Measurements from ENCODE around the gene FLG2. TPM values are rescaled to one million over a fixed set of nuclear protein-coding genes. Genes with fewer than 3 reads are reported as not detected.

FLG2 gene
- not detected for total RNA-seq

DNA sequence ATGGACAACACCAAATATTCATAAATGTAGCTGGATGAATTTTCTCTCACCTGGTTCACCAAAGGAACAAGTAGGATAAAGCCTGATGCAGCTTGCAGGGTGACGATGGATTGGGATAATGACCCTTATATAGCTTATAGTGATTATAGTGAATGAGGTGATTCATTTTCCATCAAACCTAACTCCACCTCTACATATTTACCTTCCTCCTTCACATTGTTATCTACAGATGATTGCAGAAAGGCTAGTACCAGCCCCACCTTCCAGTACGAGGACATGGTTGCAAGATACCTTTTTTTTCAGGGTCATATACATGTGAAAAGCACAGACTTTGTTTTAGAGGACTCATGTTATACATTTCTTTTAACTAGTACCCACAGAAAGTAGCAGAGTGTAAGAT is at the start of gene FLG2:
Gene FLG2 (minus strand): TSS at position 101 of the 400 bp plus-strand sequence. CDS start 1,122 bp downstream, outside the sequence.
- H3K27me3 Mint-ChIP-seq: no peaks in the 10 kb centered on the region
- H3K4me3 Mint-ChIP-seq: no peak within 1 kb of the TSS
- no peaks in the 10 kb centered on the region for H3K36me3 Mint-ChIP-seq
- H3K4me1 Mint-ChIP-seq: no peaks in the 10 kb centered on the region
- DNase-seq: no peak
- no peak within 1 kb of the TSS for H3K27ac Mint-ChIP-seq
- H3K9me3 Mint-ChIP-seq: no peaks in the 10 kb centered on the region

DNA sequence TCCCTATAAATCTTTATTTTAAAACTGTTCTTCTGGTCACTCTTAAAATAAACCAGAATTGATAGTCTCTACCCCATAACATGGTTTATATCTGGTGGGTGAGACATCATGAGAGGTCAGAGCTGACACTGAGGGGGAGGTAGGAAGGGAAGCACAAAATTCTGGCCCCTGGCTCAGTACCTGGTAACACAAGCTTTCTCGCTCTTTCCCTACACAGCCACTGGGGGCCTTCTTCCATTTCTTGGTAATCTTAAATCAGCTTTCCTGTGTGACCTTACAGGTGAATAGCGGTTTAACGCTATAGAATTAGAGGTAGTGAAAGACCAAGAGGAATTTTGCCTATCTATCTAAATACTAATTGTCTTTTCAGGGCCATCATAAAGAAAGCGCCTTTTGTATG is 48.9 kb upstream of the FLG2 start:
- no peak overlapping the region for H3K27ac Mint-ChIP-seq
- H3K9me3 Mint-ChIP-seq: no peaks in the 10 kb centered on the region
- H3K36me3 Mint-ChIP-seq: no peaks in the 10 kb centered on the region
- H3K4me3 Mint-ChIP-seq: no peak overlapping the region
- peaks cover 7% of the 10 kb centered on the region for H3K27me3 Mint-ChIP-seq
- no peak for DNase-seq
- H3K4me1 Mint-ChIP-seq: no peaks in the 10 kb centered on the region

GRCh38 chr1:152398812-152399698 is 39.2 kb upstream of the FLG2 start:
- Mint-ChIP-seq H3K27me3 (peaks cover 22% of the 10 kb centered on the region), H3K4me3 (no peak overlapping the region), H3K36me3 (no peaks in the 10 kb centered on the region), H3K27ac (no peak overlapping the region), H3K9me3 (no peaks in the 10 kb centered on the region), H3K4me1 (peaks cover under 1% of the 10 kb centered on the region)
- no peak for DNase-seq

DNA sequence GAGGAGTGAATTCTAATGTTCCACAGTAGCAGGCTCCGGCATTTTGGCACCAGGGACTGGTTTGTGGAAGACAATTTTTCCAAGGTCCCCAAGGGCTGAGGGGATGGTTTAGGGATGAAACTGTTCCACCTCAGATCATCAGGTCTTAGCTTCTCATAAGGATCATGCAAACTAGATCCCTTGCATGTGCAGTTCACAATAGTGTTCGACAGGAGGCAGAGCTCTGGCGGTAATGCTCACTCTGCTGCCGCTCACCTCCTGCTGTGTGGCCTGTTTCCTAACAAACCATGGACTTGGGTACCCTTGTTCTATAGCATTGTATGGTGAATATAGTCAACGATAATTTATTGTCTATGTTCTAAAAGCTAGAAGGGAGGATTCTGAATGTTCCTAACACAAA is 37.7 kb upstream of the FLG2 start:
- H3K27me3 Mint-ChIP-seq: peaks cover 20% of the 10 kb centered on the region
- H3K36me3 Mint-ChIP-seq: no peaks in the 10 kb centered on the region

DNA sequence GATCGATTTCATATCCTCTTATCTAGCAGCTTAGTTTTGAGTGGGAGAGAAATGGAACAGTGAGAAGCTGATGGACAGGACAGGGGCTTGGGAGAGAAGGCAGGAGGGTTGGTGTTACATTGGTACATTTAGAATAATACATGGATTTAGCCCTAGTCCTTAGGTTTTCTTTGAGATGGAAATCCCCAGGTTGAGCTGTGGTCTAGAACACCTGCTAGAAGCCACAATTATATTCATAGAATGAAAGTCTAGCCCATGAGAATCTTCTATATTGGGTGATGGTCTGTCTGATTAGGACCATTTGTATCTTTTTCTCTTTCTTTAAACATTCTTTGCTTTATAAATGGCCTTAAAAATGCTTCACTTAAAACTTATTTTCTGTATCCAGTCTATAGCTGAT is 34.3 kb upstream of the FLG2 start:
- H3K36me3 Mint-ChIP-seq: no peaks in the 10 kb centered on the region
- H3K27ac Mint-ChIP-seq: no peak overlapping the region

More for the DNA sequence above, 37.7 kb upstream of the FLG2 start:
- Mint-ChIP-seq H3K4me3 (no peak overlapping the region), H3K9me3 (no peaks in the 10 kb centered on the region), H3K27ac (no peak overlapping the region), H3K4me1 (peaks cover 3% of the 10 kb centered on the region)
- no peak for DNase-seq

DNA sequence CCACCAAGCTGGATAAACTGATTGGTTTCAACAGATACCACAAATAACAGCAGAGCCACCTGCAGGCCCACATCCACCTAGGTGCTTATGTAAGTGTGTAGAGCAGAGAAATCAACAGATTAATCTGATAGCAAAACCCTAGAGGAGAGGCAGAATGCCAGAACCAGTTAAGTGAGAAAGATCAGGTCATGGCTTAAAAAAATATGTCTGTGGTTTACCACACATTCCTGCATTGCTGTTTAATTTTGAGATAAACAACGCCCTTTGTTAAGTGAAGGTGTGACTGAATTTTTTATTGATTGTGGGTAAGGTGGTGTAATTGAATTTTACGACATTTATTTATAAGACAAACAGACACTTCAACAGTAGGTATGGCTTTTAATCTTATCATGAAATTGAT is 33.1 kb upstream of the FLG2 start:
- Mint-ChIP-seq H3K4me3 (no peak overlapping the region), H3K27me3 (peaks cover 29% of the 10 kb centered on the region)

More for the DNA sequence above, 34.3 kb upstream of the FLG2 start:
- no peaks in the 10 kb centered on the region for H3K9me3 Mint-ChIP-seq
- peaks cover 3% of the 10 kb centered on the region for H3K4me1 Mint-ChIP-seq
- DNase-seq: no peak
- H3K27me3 Mint-ChIP-seq: peaks cover 29% of the 10 kb centered on the region
- no peak overlapping the region for H3K4me3 Mint-ChIP-seq

DNA sequence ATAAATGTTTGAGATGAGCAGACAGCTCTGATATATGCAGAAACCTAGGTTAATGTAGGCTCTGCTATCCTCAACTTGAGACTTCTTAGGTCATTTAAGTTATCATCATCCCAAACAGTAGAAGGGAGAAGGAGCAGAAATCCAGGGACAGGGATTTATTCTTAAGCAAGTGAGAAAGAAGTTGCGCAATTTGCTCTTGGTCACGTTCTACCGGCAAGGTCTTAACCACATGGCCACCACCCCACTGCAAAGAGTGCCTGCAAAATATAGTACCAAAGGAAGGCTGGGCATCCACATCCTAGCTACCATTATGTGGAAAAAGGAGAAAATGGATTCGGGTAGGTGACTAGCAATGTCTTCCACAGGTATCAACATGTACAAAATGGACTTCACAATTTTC is 29.1 kb upstream of the FLG2 start:
- Mint-ChIP-seq H3K4me3 (no peak overlapping the region), H3K27ac (no peak overlapping the region), H3K27me3 (peaks cover 33% of the 10 kb centered on the region), H3K9me3 (no peaks in the 10 kb centered on the region), H3K36me3 (no peaks in the 10 kb centered on the region), H3K4me1 (peaks cover 1% of the 10 kb centered on the region)
- DNase-seq: no peak

More for the DNA sequence above, 33.1 kb upstream of the FLG2 start:
- Mint-ChIP-seq H3K36me3 (no peaks in the 10 kb centered on the region), H3K4me1 (peaks cover 3% of the 10 kb centered on the region), H3K9me3 (no peaks in the 10 kb centered on the region), H3K27ac (no peak overlapping the region)
- no peak for DNase-seq

DNA sequence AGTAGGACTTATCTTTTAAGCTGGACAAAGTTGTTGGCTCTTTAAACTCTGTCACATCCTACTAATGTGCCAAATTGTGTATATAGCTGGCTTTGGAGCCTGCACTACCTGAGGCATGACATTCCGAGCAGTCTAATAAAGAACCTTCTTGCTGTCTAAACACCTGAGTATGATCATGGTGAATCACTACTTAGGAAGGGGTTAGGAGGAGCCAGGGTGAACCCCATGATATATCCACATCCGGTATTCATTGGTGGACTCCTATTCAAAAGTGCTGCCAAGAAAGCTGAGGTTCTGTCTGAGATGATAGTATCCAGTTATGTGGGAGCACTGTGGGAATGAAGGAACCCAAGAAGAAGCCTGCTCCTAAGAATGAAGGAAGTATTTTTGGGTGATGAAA is 27.1 kb upstream of the FLG2 start:
- no peak overlapping the region for H3K27ac Mint-ChIP-seq
- H3K4me1 Mint-ChIP-seq: no peaks in the 10 kb centered on the region
- H3K4me3 Mint-ChIP-seq: no peak overlapping the region
- no peaks in the 10 kb centered on the region for H3K36me3 Mint-ChIP-seq
- no peaks in the 10 kb centered on the region for H3K9me3 Mint-ChIP-seq
- no peak for DNase-seq
- H3K27me3 Mint-ChIP-seq: peaks cover 33% of the 10 kb centered on the region

DNA sequence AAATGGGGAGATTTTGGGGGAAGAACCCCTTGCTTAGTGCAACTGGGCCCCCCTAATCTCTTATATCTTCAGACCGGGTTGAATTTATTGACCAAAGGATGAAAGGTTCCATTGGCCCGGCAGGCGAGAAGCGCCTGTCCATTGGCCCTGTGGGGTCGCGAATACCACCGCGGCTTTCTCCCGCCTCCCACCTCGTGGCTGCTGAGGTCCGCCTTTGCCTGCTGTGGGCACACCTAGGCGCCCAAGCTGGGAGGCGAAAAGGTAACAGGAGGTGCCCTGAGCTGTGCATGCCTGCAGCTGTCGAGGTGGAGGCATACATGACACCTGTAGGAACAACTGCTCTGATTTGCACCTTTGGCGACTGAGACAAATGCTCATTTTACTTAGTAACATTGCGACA is 21.1 kb upstream of the FLG2 start:
- Mint-ChIP-seq H3K27ac (no peak overlapping the region), H3K9me3 (no peaks in the 10 kb centered on the region), H3K36me3 (no peaks in the 10 kb centered on the region), H3K27me3 (peaks cover 20% of the 10 kb centered on the region), H3K4me3 (no peak overlapping the region), H3K4me1 (no peaks in the 10 kb centered on the region)
- no peak for DNase-seq

DNA sequence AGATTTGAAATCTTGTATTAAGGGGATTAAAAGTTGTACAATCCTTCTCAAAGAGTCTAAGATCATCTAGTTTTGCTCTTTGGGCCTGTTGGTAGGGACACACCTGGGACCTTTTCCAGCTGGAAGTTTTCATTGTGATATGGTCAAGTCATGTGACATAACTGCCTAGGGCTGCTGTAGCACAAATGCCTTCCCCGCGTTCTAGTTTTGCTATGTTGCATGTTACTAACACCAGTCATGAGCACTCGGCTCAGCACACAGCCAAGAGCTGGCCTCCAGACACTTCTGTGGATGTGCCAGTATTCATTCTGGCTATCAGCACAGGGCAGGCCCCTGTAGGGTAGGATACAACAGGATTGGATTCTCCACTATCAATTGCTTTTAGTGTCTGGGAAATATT is 14.6 kb upstream of the FLG2 start:
- H3K9me3 Mint-ChIP-seq: peaks cover 1% of the 10 kb centered on the region
- no peak overlapping the region for H3K4me3 Mint-ChIP-seq
- no peak for DNase-seq
- H3K27me3 Mint-ChIP-seq: peaks cover 17% of the 10 kb centered on the region
- H3K36me3 Mint-ChIP-seq: no peaks in the 10 kb centered on the region
- no peak overlapping the region for H3K27ac Mint-ChIP-seq
- no peaks in the 10 kb centered on the region for H3K4me1 Mint-ChIP-seq

DNA sequence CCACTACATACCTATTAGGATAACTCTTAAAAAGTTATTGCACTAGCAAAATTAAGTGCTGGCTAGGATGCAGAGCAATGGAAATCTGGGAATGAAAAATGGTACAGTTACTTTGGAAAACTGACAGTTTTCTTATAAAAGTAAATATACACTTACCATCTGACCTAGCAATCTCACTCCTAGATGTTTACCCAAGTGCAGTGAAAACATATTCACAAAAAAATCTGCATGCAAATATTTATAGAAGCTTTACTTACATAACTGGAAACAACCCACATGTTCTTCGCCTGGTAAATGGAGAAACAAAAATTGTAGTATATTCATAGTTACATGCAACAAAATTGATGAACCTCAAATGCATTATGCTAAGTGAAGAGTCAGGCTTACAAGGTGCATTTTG is 12.9 kb upstream of the FLG2 start:
- Mint-ChIP-seq H3K4me3 (no peak overlapping the region), H3K27ac (no peak overlapping the region), H3K9me3 (peaks cover 4% of the 10 kb centered on the region), H3K36me3 (no peaks in the 10 kb centered on the region), H3K27me3 (peaks cover 18% of the 10 kb centered on the region), H3K4me1 (no peaks in the 10 kb centered on the region)
- no peak for DNase-seq

GRCh38 chr1:152367436-152367835 is 7.6 kb upstream of the FLG2 start:
- Mint-ChIP-seq H3K4me3 (no peak overlapping the region), H3K36me3 (no peaks in the 10 kb centered on the region), H3K9me3 (peaks cover 4% of the 10 kb centered on the region), H3K27ac (no peak overlapping the region), H3K4me1 (no peaks in the 10 kb centered on the region), H3K27me3 (peaks cover 23% of the 10 kb centered on the region)
- DNase-seq: no peak

GRCh38 chr1:152356736-152357135 is 3.1 kb downstream of the FLG2 start:
- H3K4me3 Mint-ChIP-seq: no peak overlapping the region
- no peaks in the 10 kb centered on the region for H3K27me3 Mint-ChIP-seq
- no peak for DNase-seq
- H3K36me3 Mint-ChIP-seq: no peaks in the 10 kb centered on the region
- no peaks in the 10 kb centered on the region for H3K9me3 Mint-ChIP-seq
- H3K27ac Mint-ChIP-seq: no peak overlapping the region
- H3K4me1 Mint-ChIP-seq: no peaks in the 10 kb centered on the region

DNA sequence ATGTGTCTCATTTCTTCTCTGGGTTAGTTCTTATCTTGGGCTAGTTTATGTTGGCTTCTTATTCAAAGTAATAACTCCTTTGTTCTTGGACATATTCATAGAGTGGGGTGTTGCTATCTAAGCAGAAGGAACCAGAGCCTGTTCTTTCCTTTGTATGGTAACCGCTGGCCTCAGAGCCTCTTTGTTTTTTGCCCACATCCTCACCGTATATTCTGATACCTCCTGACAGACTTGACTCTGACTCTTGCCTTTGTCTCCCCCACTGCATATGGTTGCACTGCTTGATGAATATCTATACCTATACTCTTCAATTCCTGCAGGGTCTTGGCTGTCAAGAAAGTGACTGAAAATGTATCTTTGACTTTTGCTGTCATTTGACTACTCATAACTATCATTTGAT is 10.2 kb downstream of the FLG2 start:
- no peak for DNase-seq
- no peaks in the 10 kb centered on the region for H3K9me3 Mint-ChIP-seq

GRCh38 chr1:152348447-152348846 is 11.4 kb downstream of the FLG2 start:
- H3K9me3 Mint-ChIP-seq: no peaks in the 10 kb centered on the region
- peaks cover 9% of the 10 kb centered on the region for H3K4me1 Mint-ChIP-seq
- H3K4me3 Mint-ChIP-seq: no peak overlapping the region
- H3K27ac Mint-ChIP-seq: no peak overlapping the region
- peaks cover 13% of the 10 kb centered on the region for H3K27me3 Mint-ChIP-seq
- H3K36me3 Mint-ChIP-seq: no peaks in the 10 kb centered on the region
- DNase-seq: no peak

More for the DNA sequence above, 10.2 kb downstream of the FLG2 start:
- Mint-ChIP-seq H3K27me3 (peaks cover 10% of the 10 kb centered on the region), H3K4me3 (no peak overlapping the region), H3K4me1 (peaks cover 5% of the 10 kb centered on the region), H3K36me3 (no peaks in the 10 kb centered on the region), H3K27ac (no peak overlapping the region)

DNA sequence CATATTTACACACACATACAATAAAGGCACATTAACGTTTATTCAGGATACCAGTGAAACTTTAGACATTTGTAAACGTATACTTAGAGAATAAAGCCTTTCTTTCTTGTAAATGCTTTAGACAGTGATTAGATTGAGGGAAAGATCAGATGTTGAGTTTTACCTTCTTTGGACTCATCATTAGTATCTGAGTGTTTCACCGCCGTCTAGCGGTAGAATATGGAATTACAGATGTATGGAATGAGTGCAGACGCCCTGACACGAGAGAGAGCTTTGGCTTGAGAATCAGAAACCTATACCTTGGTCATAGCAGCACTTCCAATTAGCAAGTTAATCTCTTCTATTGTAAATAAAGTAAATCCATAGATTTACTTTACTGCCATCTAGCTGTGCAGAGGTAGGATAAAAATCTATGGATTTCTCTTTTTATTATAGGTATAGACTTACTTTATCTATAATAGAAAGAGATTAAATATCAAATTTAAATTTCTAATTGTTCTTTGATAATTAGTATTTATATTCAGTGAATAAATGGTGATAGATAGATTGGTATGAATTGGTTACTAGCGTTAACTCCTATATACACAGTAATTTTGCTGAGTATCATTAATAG is 12.6 kb downstream of the FLG2 start:
- Mint-ChIP-seq H3K27me3 (peaks cover 13% of the 10 kb centered on the region), H3K36me3 (no peaks in the 10 kb centered on the region), H3K4me1 (peaks cover 9% of the 10 kb centered on the region), H3K27ac (no peak overlapping the region), H3K4me3 (no peak overlapping the region), H3K9me3 (no peaks in the 10 kb centered on the region)
- peak; percentile 23 for DNase-seq
